Embryonic facial prominence (tissue), 1 donor: ENCODE measurements around the gene GATA3.

ENCODE experiments used
- DNase-seq: peaks from one replicate; pipeline ENCODE4 v3.0.0-alpha.2; 2016; ENCODE audit errors: extremely low spot score

The GATA3 gene

GRCh38 chr10:8051109-8051821, 3.2 kb upstream of the GATA3 start:
- no peak for DNase-seq

GRCh38 chr10:8051851-8052257, 2.6 kb upstream of the GATA3 start:
- DNase-seq = no peak

- no peak for DNase-seq
These were observed 2.0 kb upstream of the GATA3 start for GRCh38 chr10:8052341-8052955.

- DNase-seq = no peak
These were observed 1.5 kb upstream of the GATA3 start for GRCh38 chr10:8052956-8053445.

GRCh38 chr10:8053446-8054243, 843 bp upstream of the GATA3 start:
- DNase-seq = no peak

- DNase-seq = no peak
These were observed 319 bp upstream of the GATA3 start for GRCh38 chr10:8054244-8054493.

- no peak for DNase-seq
These were observed 1.2 kb downstream of the GATA3 start for GRCh38 chr10:8055420-8056349.

GRCh38 chr10:8056378-8056777, 1.9 kb downstream of the GATA3 start:
- no peak for DNase-seq

GRCh38 chr10:8056871-8057331, 2.4 kb downstream of the GATA3 start:
- no peak for DNase-seq

GRCh38 chr10:8057636-8058273, 3.3 kb downstream of the GATA3 start:
- no peak for DNase-seq

- no peak for DNase-seq
These were observed 4.0 kb downstream of the GATA3 start for GRCh38 chr10:8058274-8059111.

- DNase-seq = no peak
These were observed 4.9 kb downstream of the GATA3 start for GRCh38 chr10:8059191-8059936.

- DNase-seq = no peak
These were observed 5.7 kb downstream of the GATA3 start for GRCh38 chr10:8060010-8060703.

- no peak for DNase-seq
These were observed 6.2 kb downstream of the GATA3 start for GRCh38 chr10:8060704-8061121.

- DNase-seq = no peak
These were observed 7.1 kb downstream of the GATA3 start for GRCh38 chr10:8061274-8062211.

GRCh38 chr10:8063128-8063908, 8.8 kb downstream of the GATA3 start:
- no peak for DNase-seq

GRCh38 chr10:8063935-8064334, 9.4 kb downstream of the GATA3 start:
- no peak for DNase-seq
